ENCODE measurements around the gene BEST4. TPM values are rescaled to one million over a fixed set of nuclear protein-coding genes. Genes with fewer than 3 reads are reported as not detected.

BEST4 gene
- total and polyA plus RNA-seq, 2 of the 13 experiments (the other 11 are each of a cell fraction or from before 2014, with no cell fraction given), result 0.77 to 1.4 TPM

- 0 out of 2 replicates have a peak, but pooled peaks have one; percentile 33 for TF ChIP-seq DZIP1 (CRISPR knock-in tag; IDR thresholded peaks at IDR 0.05)
- 0 out of 2 replicates have a peak, but pooled peaks have one; percentile 28 for TF ChIP-seq ZNF674 (CRISPR knock-in tag; IDR thresholded peaks at IDR 0.05; ENCODE audit: low read depth)
- peak; percentile 68 for TF ChIP-seq SAP130 (CRISPR knock-in tag; IDR thresholded peaks at IDR 0.05; ENCODE audit: low read depth)
- TF ChIP-seq RARA (CRISPR knock-in tag; IDR thresholded peaks at IDR 0.05), result peak; percentile 73
- TF ChIP-seq ZNF639 (CRISPR knock-in tag; conservative IDR thresholded peaks at IDR 0.05), result peak; percentile 24; the same call in 1 of the 2 replicates
- TF ChIP-seq ZNF772 (CRISPR knock-in tag; IDR thresholded peaks at IDR 0.05), result 0 out of 2 replicates have a peak, but pooled peaks have one; percentile 8
- TF ChIP-seq, protein P1, sequence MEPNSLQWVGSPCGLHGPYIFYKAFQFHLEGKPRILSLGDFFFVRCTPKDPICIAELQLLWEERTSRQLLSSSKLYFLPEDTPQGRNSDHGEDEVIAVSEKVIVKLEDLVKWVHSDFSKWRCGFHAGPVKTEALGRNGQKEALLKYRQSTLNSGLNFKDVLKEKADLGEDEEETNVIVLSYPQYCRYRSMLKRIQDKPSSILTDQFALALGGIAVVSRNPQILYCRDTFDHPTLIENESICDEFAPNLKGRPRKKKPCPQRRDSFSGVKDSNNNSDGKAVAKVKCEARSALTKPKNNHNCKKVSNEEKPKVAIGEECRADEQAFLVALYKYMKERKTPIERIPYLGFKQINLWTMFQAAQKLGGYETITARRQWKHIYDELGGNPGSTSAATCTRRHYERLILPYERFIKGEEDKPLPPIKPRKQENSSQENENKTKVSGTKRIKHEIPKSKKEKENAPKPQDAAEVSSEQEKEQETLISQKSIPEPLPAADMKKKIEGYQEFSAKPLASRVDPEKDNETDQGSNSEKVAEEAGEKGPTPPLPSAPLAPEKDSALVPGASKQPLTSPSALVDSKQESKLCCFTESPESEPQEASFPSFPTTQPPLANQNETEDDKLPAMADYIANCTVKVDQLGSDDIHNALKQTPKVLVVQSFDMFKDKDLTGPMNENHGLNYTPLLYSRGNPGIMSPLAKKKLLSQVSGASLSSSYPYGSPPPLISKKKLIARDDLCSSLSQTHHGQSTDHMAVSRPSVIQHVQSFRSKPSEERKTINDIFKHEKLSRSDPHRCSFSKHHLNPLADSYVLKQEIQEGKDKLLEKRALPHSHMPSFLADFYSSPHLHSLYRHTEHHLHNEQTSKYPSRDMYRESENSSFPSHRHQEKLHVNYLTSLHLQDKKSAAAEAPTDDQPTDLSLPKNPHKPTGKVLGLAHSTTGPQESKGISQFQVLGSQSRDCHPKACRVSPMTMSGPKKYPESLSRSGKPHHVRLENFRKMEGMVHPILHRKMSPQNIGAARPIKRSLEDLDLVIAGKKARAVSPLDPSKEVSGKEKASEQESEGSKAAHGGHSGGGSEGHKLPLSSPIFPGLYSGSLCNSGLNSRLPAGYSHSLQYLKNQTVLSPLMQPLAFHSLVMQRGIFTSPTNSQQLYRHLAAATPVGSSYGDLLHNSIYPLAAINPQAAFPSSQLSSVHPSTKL (CRISPR knock-in tag; IDR thresholded peaks at IDR 0.05), result 0 out of 2 replicates have a peak, but pooled peaks have one; percentile 8
- TF ChIP-seq ZNF703 (CRISPR knock-in tag; IDR thresholded peaks at IDR 0.05; ENCODE audit: borderline replicate concordance), result 0 out of 2 replicates have a peak, but pooled peaks have one; percentile 2
- no peak for TF ChIP-seq ZNF747 (CRISPR knock-in tag; IDR thresholded peaks at IDR 0.05; ENCODE audit: borderline replicate concordance)
- TF ChIP-seq HNF4G (IDR thresholded peaks at IDR 0.05; ENCODE audit: borderline replicate concordance, low read depth, low read length), result 0 out of 2 replicates have a peak, but pooled peaks have one; percentile 7
- TF ChIP-seq HNF4G (CRISPR knock-in tag; IDR thresholded peaks at IDR 0.05; ENCODE audit: borderline replicate concordance, low read depth), result no peak; the same call in 1 of the 2 replicates
- peak; percentile 46; the same call in 1 of the 2 replicates for TF ChIP-seq IKZF5 (CRISPR knock-in tag; IDR thresholded peaks at IDR 0.05)
- no peak for TF ChIP-seq SKI (IDR thresholded peaks at IDR 0.05; ENCODE audit: partially characterized antibody)
- TF ChIP-seq ZNF576 (CRISPR knock-in tag; IDR thresholded peaks at IDR 0.05), result no peak
- no peak for TF ChIP-seq ZNF138 (CRISPR knock-in tag; IDR thresholded peaks at IDR 0.05; ENCODE audit: low read depth)
- TF ChIP-seq ZNF329 (CRISPR knock-in tag; IDR thresholded peaks at IDR 0.05; ENCODE audit: low read depth), result no peak
- no peak for TF ChIP-seq ELF4 (CRISPR knock-in tag; IDR thresholded peaks at IDR 0.05; ENCODE audit: borderline replicate concordance)
- TF ChIP-seq ZNF607 (CRISPR knock-in tag; IDR thresholded peaks at IDR 0.05; ENCODE audit: borderline replicate concordance), result peak; percentile 70; the same call in 1 of the 2 replicates
Observed at GRCh38 chr1:44808063-44808937, 20.3 kb upstream of the BEST4 start, which contains the start of gene BTBD19 (continued).

Data from HepG2 (cell line).